Smooth muscle cell of the brain vasculature (primary cell): ENCODE results near the gene TET1.
"Not testable (repeated sequence)": the region's sequence is repeated elsewhere in the genome, so short reads cannot be mapped to it uniquely, and the experiment has no call there.

Source experiments
- DNase-seq: peaks from one replicate; pipeline ENCODE4 v3.0.0-alpha.2; 2012; ENCODE audit warnings: low read depth, low spot score

Gene TET1

GRCh38 chr10:68560186-68560942, at the start of gene TET1:
Gene TET1, plus strand, starts transcription at chr10:68560337. Its CDS starts 12,002 bp downstream, at chr10:68572339.
- no peak for DNase-seq

- not testable (repeated sequence) for DNase-seq
Measured at GRCh38 chr10:68516216-68516615, 43.9 kb upstream of the TET1 start.

- no peak for DNase-seq
Measured at GRCh38 chr10:68516766-68517165, 43.4 kb upstream of the TET1 start.

- DNase-seq: no peak
Measured at GRCh38 chr10:68517188-68517587, 42.9 kb upstream of the TET1 start.

- not testable (repeated sequence) for DNase-seq
Measured at GRCh38 chr10:68518609-68519008, 41.5 kb upstream of the TET1 start.

DNA sequence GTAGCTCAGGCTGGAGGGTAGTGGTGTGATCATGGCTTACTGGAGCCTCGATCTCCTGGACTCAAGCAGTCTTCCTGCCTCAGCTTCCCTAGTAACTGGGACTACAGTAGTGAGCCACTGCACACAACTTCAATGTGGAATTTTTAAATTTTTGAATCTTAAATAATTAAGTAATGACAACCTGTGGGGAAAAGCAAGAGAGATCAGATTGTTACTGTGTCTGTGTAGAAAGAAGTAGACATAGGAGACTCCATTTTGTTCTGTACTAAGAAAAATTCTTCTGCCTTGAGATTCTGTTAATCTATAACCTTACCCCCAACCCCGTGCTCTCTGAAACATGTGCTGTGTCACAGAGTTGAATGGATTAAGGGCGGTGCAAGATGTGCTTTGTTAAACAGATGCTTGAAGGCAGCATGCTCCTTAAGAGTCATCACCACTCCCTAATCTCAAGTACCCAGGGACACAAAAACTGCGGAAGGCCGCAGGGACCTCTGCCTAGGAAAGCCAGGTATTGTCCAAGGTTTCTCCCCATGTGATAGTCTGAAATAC, 34.6 kb upstream of the TET1 start:
- DNase-seq: not testable (repeated sequence)

DNA sequence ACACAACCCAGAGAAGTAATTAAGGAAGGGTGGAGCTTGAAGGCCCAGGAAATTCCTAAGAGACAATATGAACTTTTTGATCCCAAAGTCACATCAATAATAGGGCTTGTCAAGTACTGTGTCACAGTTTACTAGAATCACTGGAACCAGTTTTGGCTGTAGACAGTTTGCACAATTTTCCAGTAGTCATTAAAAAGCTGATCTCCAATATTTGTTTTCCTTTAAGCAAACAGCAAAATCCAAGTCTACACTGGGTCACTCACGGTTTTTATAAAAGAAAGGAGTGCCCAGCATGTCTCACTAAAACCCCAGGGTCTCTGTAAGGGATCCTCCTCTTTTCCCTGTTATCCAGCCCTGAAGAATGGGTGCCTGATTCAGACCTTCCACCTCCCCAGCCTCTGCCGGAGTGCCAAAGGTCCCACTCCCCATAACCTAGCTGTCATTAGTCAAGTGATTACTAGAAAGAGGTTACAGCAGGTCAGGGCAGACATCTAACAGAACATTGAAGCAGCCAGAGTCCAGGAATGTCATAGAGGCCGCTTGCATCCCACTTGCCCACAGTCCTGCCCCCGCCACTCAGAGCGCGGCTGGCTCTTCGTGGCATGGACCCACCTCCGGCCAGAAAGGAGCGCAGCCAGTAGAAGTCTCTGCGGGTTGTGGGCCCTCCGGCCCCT, 33.4 kb upstream of the TET1 start:
- DNase-seq: no peak

GRCh38 chr10:68536973-68537372, 23.2 kb upstream of the TET1 start:
- DNase-seq: no peak

GRCh38 chr10:68537796-68538195, 22.3 kb upstream of the TET1 start:
- DNase-seq: no peak

DNA sequence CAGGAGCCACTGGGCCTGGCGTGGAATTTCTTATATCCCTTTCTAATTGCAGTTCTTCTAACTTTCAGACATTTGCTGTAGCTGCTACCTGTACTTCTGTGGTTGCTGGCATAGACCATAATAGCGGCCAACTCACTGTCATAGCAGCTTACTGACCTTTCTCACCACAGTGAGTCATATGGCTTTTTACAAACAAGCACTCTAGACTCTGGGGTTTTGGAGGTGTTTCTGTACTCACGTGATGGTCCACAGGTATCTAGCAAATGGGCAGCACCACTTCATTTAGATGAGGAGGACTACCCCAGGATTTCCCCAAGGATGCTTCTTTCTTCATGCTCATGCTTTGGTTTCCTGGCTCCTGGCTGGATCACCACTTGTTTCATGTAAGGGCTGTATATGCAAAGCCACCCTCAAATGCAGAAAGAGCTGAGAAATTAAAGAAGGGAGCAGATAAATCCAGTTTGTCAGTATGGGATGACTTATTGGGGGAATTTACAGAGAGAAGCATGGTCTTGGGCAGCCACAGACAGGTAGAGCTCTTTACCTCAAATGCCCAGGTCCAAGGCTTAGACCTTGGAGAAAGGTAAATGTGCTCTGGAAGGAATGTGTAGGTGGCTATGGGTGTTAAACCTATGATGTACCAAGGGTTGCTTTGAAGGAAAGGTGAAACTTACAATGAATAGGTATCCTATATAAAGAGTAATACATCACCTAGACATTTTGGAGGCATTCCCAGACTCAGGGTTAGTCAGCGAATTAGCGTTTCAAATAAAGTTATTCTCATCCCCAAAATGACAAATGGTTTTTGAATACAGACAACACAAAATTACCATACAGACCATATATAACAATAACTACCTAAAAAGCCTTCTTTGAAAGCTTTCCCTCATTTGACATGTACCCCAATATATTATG, 16.9 kb upstream of the TET1 start:
- DNase-seq: no peak

DNA sequence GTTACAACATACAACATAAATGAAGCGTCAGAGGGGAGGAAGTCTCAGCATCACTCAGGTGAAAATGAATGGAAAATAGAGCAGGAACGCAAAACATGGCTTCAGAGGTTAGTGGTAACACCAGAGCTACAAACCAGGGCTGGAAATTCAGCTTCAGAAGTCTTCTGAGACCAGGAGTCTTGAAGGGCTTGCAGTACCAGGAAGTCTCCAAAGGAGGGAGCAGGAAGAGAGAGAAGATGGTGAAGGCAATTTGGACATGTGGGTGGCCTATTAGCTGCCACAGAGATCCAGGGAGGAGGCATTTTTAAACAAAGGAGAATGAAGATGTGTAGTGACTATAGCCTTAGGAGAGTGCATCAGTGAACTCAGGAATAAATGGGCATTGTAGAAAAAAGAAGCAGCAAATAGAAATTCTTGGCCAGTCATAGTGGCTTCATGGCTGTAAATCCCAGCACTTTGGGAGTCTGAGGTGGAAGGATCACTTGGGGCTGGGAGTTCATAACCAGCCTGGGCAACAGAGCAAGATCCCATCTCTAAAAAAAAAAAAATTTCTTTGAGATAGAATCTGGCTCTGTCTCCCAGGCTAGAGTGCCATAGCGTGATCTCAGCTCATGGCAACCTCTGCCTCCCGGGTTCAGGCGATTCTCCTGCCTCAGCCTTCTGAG, 9.3 kb upstream of the TET1 start:
- DNase-seq: peak; percentile 51

DNA sequence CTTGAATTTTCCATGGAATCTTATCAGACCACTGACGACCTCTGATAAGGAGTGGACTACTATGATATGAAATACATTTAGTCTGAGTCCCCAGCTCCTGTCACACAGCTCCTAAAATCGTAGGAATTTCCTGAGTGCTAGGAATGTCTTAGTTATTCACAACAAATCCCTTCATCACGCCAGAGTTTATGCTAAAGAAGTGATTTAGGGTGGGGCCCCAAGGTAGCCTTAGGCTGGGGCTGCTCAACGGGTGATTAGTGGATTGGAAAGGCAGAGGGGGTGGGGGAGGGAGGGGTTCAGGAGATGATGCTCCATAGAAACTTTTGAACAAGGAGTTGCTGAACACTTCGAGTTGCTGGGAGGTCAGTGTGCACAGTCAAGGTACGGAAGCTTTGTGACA, 7.0 kb upstream of the TET1 start:
- DNase-seq: no peak

DNA sequence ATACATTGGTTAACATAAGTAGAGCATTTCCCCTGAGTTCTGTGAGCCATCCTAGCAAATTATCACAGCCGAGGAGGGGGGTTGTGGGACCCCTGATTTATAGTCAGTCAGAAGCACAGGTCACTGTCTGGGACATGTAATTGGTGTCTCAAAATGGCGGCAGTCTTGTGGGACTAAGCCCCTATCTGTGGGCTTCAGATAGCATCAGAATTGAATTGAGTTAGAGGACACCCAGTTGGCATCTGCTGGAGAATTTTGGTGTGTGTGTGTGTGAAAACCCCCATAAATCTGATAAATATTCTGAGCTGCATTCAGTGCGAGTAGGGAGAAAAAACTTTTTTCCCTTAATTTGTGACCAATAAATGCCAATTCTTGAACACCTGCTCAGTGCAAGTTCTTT, 6.5 kb upstream of the TET1 start:
- DNase-seq: no peak

GRCh38 chr10:68558478-68558877, 1.7 kb upstream of the TET1 start:
- DNase-seq: no peak

DNA sequence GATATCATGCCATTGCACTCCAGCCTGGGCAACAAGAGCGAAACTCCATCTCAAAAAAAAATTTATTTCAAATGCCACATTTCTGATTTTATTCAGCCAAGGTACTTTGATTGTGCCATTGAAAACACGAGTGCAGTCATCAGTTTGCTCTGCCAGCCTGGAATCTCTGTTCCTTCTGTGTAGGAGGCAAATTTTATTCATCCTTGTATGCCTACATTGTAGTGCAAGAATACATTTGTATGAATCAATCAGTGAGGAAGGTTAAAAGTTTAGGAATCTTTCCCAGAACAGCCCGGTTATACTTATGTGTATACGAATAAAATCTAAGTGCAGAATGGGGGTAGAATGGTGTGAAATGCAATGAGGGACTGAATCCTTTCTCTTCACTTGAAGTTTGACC, 886 bp upstream of the TET1 start:
- no peak for DNase-seq

- no peak for DNase-seq
Measured at GRCh38 chr10:68559841-68560185, 324 bp upstream of the TET1 start.

GRCh38 chr10:68560943-68561864, 1.1 kb downstream of the TET1 start:
- no peak for DNase-seq

DNA sequence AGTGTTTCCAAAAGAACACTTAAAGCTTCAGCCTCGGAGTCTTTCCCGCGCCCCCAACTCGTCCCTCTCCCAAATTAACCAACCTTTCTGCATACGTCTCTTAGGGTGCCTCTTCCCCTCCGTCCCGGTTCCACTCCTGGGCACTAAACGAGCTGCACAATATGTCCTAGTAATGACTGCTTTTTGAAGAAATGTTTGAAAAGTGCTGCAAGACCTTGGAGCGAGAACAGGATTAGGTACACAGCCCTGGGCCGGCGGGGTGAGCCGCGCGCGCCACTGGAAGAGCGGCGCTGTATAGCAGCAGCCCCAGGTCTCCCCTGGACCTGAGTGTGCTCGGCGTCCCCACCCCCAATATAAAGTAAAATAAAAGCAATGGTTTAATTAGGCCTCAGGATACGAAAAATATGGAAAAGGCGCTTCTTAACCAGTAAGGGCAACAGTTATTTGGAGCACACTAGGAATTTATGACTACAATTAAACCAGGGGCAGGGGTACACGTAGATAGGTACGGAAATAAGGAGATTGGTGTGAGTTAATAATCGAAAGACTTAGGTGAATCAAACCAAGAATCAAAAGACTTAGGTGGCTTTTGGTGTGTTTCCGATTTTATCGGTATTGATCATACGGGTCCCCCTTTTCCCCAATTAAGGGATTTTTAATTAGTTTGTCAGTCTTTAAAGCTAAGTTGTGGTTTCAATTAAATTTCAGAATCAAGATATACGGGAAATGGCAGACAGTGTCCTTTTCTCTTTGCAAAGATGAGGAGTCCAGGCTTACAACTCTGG, 1.9 kb downstream of the TET1 start:
- DNase-seq: no peak
